ENCODE data around the gene LAP3. TPM values are rescaled to one million over a fixed set of nuclear protein-coding genes. Genes with fewer than 3 reads are reported as not detected.
"Not testable (repeated sequence)": the region's sequence is repeated elsewhere in the genome, so short reads cannot be mapped to it uniquely, and the experiment has no call there.

The LAP3 gene
- total and polyA plus RNA-seq, 10 donors = 47.0 to 135 (median 96.0) TPM

GRCh38 chr4:17534705-17535104 is 42.3 kb upstream of the LAP3 start:
- Histone ChIP-seq H3K9me3 (no peaks in the 10 kb centered on the region), H3K36me3 (no peaks in the 10 kb centered on the region), H3K27ac (no peak overlapping the region), H3K27me3 (replicated peaks in 1 of 7) (no peaks in the 10 kb centered on the region), H3K4me1 (no peaks in the 10 kb centered on the region), H3K4me3 (no peak overlapping the region)
- WGBS, 5 donors = 91 to 99% (median 96%) methylated on average over 4 of the region's 4 CpGs
- intact Hi-C loops (cut with DNase I; ENCODE audit: low total_unique reads) = no loop called here
- no peak for TF ChIP-seq POLR2AphosphoS5 (IDR thresholded peaks at IDR 0.05)
- TF ChIP-seq CTCF (IDR thresholded peaks at IDR 0.05 in 8 of 11, conservative IDR thresholded peaks at IDR 0.05 in 3 of 11) = no peak
- no peak for TF ChIP-seq POLR2A (IDR thresholded peaks at IDR 0.05)
- DNase-seq = no peak

- no peak for DNase-seq
- TF ChIP-seq POLR2AphosphoS5 (IDR thresholded peaks at IDR 0.05) (no peak), POLR2A (IDR thresholded peaks at IDR 0.05) (no peak), CTCF (IDR thresholded peaks at IDR 0.05 in 8 of 11, conservative IDR thresholded peaks at IDR 0.05 in 3 of 11) (no peak)
- intact Hi-C loops (cut with DNase I; ENCODE audit: low total_unique reads) = no loop called here
- H3K4me1 ChIP-seq = no peaks in the 10 kb centered on the region
- no peak overlapping the region for H3K27ac ChIP-seq
- H3K4me3 ChIP-seq = no peak overlapping the region
- no peaks in the 10 kb centered on the region for H3K27me3 ChIP-seq (replicated peaks in 1 of 7)
- H3K9me3 ChIP-seq = no peaks in the 10 kb centered on the region
- 65 to 89% (median 71%) methylated on average over 4 of the region's 4 CpGs for WGBS, 5 donors
- H3K36me3 ChIP-seq = no peaks in the 10 kb centered on the region
Measured at GRCh38 chr4:17535242-17535641, 41.8 kb upstream of the LAP3 start.

- intact Hi-C loops (cut with DNase I; ENCODE audit: low total_unique reads) = no loop called here
- Histone ChIP-seq H3K27ac (no peak overlapping the region), H3K9me3 (no peaks in the 10 kb centered on the region), H3K4me3 (no peak overlapping the region), H3K36me3 (no peaks in the 10 kb centered on the region), H3K4me1 (no peaks in the 10 kb centered on the region), H3K27me3 (replicated peaks in 1 of 7) (no peaks in the 10 kb centered on the region)
- no peak for TF ChIP-seq POLR2A (IDR thresholded peaks at IDR 0.05)
- no peak for TF ChIP-seq CTCF (IDR thresholded peaks at IDR 0.05 in 8 of 11, conservative IDR thresholded peaks at IDR 0.05 in 3 of 11)
- TF ChIP-seq POLR2AphosphoS5 (IDR thresholded peaks at IDR 0.05) = no peak
- DNase-seq = no peak
- 84 to 90% (median 85%) methylated on average over 3 of the region's 3 CpGs for WGBS, 5 donors
Measured at GRCh38 chr4:17535906-17536305, 41.1 kb upstream of the LAP3 start.

GRCh38 chr4:17537060-17537459 is 39.9 kb upstream of the LAP3 start:
- DNase-seq; H3K4me3 ChIP-seq; H3K27ac ChIP-seq; intact Hi-C loops (cut with DNase I; ENCODE audit: low total_unique reads); H3K36me3 ChIP-seq; H3K27me3 ChIP-seq (replicated peaks in 1 of 7); H3K4me1 ChIP-seq; H3K9me3 ChIP-seq: not testable (repeated sequence)
- WGBS, 5 donors = 88 to 94% (median 91%) methylated on average over 6 of the region's 6 CpGs

- H3K27ac ChIP-seq = no peak overlapping the region
- H3K9me3 ChIP-seq = no peaks in the 10 kb centered on the region
- H3K27me3 ChIP-seq (replicated peaks in 1 of 7) = no peaks in the 10 kb centered on the region
- H3K4me3 ChIP-seq = no peak overlapping the region
- H3K4me1 ChIP-seq = peaks cover 0 to 5% (median 0%) of the 10 kb centered on the region in 6 donors
- intact Hi-C loops (cut with DNase I; ENCODE audit: low total_unique reads) = no loop called here
- 33 to 56% (median 48%) methylated on average over 6 of the region's 6 CpGs for WGBS, 5 donors
- TF ChIP-seq POLR2A (IDR thresholded peaks at IDR 0.05) = no peak
- no peak for TF ChIP-seq CTCF (IDR thresholded peaks at IDR 0.05 in 8 of 11, conservative IDR thresholded peaks at IDR 0.05 in 3 of 11)
- TF ChIP-seq POLR2AphosphoS5 (IDR thresholded peaks at IDR 0.05) = no peak
- no peak for DNase-seq
- H3K36me3 ChIP-seq = no peaks in the 10 kb centered on the region
Measured at GRCh38 chr4:17544205-17544604, 32.8 kb upstream of the LAP3 start.

All from spleen (tissue), 11 donors.